GM21529 (cell line): ENCODE results near the gene PREB.

Source experiments
- ATAC-seq: cut with Tn5 transposase; IDR thresholded peaks from one replicate; pipeline ENCODE4 v1.9.1; 2021; ENCODE audit not compliant: unreplicated experiment

PREB gene

DNA sequence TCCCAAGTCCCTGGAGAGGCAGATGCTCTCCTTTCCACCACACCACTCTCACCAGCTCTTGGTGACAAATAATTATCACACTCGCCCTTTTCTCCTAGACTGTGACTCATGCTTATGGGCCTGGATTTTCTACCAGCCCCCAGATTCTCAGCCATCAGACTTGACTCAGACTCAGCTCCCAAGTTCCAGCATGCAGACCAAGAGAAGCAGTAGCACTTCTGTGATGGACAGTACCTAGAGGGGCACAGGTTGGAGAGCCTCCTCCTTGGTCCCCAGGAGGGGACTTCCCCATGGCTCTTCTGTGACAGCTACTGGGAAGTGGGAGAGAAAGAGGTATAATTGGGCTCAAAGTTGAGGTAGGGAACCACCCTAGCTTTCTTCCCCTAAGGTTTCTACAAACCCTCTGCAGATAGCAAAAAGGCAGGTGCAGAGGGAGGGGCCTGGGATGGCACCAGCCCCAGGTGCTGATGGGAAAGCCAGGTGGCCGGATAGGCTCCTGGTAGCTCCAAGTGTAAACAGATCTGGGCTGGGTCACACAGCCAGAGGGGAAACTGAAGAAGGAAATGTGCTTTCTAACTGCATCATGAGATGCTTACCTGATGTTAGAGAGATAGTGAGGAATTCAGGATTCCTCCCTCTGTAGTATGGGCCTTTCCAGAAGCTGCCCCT, 18.5 kb upstream of the PREB start:
- ATAC-seq: no peak

DNA sequence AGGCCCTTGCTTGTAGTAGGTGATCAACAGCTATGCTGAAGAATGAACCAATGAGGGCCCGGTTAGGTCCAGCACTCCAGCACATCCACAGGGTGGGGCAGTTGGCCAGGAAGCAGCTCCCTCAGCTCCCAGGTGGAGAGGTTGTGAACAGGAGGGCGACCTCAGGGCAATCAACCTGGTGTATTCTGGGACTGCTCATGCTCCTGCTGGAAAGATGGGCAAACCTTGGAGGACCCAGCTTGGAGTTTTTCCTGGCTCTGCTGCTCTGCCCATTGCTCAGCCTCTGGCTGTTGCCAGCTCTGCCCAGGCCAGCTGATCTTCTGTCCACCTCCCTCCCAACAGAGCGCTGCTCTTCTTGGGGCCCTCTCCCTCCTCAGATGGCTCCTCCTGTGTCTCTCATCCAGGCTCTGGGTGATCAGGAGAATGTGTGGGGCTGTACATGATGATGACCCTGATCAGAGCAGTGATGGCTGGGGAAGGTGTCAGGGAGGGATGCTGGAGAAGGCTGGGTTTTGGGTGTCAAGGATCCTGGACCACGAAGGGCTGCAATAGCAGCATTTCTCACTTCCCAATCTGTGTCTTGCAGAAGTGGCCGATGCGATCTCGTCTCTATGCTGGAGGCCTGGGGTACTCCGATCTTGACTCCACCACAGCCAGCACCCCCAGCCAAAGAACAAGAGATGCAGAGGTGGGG, 17.8 kb upstream of the PREB start:
- no peak for ATAC-seq

DNA sequence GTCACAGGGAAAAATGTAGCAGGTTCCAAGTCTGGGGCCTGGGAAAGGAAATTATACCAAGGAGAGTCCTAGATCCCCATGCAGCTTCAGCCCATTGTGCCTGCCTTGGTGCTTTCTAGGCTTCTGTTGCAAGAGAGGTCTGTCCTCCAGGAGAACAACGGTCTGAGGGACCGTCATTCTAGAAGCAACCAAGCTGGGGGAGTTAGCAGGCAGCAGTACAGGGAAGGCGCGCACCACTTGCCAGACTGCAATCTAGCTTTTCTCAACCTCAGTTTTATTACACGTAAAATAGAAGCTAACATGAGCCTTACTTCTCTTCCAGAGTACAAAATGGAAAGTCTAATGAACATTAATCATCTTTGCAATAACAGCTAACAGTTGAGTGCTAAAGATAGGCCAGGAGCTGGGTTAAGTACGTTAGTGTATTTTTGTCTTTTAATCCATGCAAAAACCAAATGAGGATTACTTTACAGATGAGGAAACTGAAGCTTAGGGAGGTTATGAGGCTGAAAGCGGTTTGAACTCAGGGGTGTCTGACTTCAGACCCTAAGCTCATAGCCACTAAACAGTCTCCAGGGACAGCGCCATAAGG, 16.3 kb upstream of the PREB start:
- no peak for ATAC-seq

DNA sequence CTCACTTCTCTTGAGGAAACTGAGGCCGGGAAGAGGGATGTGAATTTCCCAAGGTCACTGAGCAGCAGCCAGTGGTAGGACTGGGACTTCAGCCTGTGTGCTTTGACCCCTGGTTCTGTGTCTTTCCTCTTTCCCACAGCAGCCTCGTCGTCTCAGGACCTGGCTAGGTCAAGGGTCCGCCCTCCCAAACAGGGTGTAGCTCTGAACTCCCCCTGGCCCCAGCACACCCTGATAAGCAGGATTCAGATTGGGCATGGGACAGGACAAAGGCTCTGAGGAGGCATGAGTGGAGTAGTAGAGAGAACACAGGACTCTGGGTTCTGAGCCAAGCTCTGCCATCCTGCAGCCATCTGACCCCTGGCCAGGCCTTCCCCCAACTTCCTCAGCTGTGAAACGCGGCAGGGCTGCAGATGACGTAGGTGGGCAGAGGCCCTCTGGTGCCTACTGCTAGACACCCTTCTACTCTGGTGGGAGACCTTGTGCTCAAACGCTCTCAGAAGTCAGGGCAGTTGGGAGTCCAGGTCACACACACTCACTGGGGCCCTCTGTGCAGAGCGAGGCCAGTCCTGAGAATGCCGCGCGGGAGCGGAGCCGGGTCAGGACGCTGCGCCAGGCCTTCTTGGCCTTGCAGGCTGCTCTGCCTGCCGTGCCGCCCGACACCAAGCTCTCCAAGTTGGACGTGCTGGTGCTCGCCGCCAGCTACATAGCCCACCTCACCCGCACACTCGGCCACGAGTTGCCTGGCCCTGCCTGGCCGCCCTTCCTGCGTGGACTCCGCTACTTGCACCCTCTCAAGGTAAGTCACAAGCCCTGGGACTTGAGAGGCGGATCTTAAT, 15.4 kb upstream of the PREB start:
- ATAC-seq: no peak

DNA sequence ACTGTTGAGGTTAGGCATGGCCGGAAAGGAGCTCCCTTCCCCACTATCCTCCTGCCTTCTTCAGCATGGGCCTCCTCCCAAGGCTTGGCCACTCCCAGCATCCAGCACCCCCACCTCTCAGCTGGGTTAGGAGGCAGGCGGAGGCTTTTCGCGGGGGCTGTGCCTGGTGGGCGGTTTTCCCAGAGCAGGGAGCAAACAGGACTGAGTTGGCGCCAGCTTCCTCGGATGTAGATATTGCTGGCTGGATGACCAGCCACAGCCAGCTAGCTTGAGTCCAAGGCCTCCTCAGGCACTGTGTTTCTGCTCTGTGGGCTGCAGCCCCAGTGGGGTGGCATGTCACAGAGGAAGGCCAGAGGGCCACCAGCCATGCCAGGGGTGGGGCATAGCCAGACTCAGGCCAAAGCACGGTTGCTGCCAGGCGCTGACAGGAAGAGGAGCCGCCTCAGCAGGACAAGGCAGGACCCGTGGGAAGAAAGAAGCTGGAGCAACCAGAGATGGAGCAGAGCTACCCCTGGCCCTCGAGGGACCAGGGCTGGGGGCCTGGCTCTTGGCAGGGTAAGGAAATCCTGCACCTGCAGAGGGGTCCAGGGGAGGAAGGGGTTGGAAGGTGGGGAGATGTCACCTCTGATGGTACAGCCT, 14.5 kb upstream of the PREB start, which contains the start of gene TCF23:
Gene TCF23 (plus strand): TSS at position 204 of the 639 bp plus-strand sequence. CDS start 130 bp downstream, at position 334.
- ATAC-seq: no peak

DNA sequence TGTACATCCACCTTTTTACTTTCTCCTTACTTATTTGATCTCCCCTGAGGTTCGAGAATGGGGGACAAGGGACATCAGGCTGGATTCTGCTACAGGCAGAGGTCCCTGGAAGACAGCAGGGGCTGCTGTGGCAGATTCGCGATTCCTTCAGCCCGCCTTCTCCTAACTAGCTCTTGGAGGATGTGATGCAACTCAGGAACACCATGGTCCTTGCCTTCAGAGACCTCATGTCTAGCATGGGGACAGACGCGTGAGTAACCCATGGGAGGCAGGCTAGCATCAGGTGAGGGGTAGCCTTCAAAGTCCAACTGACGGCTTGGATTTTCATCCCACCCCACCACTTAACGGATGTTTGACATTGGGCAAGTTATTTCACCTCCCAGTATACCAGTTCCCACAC, 13.5 kb upstream of the PREB start:
- ATAC-seq: no peak

DNA sequence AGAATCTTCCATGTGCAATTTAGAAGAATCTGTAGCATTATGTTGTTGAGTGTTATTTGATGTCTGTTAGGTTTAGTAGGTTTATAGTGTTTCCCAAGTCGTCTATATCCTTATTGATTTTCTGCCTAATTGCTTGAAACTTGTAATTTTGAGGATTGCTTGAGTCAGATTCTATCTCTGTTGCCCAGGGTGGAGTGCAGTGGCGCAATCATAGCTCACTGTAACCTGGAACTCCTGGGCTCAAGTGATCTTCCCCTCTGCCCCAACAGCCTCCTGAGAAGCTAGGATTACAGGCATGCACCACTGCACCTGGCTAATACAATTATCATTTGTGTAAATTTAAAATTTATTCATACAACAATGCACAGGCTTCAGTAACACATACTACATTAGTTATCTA, 11.2 kb upstream of the PREB start:
- ATAC-seq: no peak

DNA sequence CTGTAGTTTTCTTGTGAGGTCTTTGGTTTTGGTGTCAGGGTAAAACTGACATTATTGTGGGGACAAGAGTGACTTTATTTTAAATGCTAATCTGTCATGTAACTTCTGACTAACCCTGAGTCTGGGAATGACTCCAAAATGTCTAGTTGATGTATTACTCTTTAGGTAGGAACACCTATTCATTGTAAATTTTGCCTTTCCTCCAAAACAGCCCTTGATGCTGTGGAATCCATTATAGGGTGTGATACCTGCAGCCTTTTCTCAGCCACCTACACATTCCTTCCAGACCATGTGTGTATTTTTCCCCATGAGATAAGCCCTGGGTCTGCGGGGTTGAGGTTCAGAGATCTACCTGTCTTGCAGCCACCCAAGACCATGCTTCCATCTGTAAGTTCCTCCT, 8.8 kb upstream of the PREB start:
- ATAC-seq: no peak

DNA sequence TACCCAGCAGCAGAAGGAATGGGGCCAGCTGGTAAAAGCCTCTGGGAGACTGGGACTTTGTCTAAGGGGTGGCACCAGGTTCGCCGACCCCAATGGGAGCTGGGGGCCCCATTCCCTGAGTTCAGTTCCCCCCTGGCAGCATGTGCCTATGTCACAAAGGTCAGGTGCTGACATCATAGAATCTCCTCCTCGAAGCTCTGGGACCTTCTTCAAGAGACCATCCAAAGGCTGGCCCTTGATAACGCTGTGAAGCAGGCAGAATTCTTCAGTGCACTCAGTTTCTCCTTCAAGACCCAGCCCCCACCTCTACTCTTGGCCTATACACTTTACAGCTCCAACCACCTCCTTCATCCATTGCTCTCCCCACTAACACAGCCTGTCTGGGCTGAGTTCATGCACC, 4.9 kb upstream of the PREB start, which contains the start of gene PRR30:
Gene PRR30 (minus strand): TSS at position 101 of the 400 bp plus-strand sequence. CDS start 1,081 bp downstream, outside the sequence.
- no peak for ATAC-seq

DNA sequence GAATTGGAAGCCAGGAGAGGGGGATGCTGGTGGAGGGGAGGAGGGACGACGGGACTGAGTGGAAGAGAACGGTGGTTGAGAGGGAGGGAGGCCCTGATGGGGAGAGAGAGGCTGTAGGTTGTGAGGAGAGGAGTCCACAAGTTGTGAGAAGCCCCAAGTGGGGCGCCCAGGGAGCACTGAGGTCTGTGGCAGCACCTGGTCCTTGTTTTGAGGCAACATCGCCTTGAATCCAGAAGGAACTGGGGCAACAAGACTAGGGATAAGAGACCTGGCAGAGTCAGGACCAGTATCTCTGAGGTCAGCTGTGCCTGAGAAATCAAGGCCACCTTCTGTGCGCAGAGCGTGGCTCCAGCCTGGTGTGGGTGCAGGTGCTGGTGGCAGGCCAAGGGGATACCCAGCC, 3.7 kb upstream of the PREB start:
- no peak for ATAC-seq

DNA sequence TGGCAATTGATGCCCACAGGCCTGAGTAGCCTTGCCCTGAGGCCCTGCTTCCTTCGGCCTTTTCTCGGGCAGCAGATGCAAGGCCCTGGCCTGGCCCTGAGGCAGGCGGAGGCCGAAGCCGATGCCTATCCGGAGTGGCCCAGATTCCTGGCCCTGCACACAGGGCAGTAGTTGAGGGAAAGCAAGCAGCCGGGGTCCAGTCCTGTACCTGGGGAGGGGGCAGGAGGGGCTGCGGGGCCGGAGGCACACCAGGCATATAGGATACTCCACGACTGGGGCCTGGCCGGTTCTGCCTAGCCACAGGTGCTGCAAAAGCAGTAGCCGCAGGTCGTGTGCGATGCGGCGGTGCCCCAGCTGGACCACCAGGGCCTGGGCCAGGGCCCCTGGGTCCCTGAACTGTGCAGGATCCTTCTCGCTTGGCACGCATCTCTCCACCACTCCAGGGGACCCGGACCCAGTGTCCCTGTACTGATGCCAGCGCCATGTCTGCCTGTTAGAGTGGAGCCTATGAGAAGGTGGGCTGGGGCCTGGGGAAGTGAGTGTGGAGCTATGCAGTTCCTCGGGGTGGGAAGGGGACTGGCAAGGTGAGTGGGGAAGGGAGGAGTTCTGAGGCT, 3.0 kb upstream of the PREB start:
- no peak for ATAC-seq

DNA sequence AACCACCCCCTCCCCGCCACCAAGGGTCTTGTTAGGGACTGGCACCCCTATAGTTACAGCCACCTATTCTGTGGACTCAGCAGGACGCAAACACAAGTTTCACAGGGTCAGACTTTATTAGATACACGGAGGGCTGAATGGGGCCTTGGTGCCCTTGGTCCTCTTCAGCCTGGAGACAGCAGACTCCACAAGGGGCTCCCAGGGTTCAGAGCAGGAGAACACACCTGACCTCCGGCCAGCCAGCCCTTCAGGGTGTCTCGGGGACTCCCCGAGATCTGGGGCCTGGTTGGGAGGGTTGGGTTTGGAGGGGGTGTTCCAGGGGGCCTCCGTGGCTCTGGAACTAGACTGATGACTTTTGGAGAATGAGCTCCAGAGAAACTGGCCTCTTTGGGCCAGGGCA, 2.3 kb upstream of the PREB start:
- ATAC-seq: no peak

DNA sequence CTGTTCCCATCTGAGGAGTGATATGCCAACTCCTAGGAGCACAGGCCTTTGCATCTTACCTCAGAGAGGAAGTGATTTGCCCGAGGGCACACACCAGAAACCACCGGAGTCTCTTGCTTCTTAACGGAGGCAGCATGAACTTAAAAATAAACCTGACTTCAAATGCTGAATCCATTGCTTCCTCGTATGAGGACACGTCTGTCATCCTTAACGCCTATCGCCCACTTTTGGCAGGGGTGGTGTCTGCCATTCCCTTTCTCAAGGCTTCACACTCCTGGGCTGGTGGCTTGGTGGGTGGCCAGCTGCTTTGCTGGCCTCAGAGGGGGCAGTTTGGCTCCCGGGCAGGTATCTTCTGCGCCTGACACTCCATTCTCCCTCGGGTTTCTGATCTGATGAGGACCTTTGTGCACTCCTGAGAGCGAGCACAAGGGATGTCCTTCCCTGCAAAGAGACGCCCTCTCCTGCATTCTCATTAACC, 1.1 kb upstream of the PREB start:
- ATAC-seq: no peak

DNA sequence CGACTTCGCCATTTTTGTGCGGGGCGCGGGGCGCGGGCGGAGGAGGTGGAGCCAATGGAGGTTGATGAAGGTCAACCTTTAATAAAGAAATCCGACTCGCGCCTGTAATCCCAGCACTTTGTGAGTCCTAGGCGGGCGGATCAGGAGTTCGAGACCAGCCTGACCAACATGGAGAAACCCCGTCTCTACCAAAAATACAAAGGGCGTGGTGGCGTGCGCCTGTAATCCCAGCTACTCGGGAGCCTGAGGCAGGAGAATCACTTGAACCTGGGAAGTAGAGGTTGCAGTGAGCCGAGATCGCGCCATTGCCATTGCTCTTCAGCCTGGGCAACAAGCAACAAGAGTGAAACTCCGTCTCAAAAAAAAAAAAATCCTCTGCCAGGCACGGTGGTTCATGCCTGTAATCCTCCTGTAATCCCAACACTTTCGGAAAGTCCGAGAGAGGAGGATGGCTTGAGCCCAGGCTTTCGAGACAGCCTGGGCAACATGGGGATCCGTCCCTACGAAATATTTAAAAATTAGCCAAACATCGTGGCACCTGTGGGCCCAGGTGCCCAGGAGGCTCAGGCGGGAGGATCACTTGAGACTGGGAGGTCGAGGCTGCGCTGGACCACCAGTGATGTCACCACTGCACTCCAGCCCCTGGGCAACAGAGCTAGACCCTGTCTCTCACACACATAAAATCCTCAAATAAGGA, 493 bp upstream of the PREB start:
- ATAC-seq: no peak

DNA sequence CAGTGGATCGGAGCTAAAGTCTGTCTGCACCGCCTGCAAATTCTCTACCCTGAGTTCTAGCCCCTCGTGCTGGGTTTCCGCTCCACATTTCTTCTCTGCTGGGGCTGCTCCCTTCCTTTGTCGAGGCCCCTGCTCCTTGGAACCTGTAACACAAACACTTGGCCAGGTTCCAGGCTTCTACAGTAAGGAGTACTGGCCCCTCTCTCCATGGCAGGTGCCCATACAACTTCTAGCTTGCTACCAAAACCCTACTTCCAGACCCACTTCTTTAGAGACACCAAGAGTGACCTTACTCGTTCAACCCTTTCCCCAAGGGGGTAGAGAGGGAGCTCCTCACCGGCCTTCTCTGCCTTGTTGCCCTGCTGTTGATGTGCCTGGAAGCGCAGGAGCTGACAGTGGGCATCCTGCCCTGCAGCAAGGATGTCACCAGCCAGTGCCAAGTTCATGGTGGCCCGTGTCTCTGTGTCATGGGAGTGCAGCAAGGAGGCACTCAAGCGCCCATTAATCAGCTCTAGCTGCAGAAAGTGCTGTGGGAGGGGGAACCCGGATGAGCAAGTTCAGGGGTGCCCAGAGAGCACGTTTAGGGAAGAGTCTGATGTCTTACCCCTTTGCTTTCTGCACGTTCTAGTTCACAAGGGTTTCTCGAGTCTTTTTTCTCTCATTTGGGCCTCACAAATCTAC, 1.1 kb downstream of the PREB start:
- no peak for ATAC-seq

DNA sequence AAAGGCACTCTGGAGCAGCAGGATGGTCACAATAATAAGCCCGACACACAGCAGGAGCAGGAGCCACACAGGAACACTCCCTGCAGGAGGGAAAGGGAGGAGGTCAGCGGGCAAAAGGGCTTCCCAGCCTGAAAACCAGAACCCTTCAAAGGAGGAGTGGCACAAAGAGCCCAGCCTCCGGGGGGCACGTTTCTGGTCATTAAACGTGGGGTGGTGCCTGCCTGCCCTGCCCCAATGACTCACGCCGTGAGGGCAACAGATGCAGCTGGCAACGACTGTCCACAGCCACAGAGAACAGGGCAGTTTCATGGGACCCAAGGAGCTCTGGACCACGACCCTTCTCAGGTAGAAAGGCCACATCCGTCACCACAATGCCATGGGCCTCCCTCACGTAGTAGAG, 3.0 kb downstream of the PREB start:
- no peak for ATAC-seq

DNA sequence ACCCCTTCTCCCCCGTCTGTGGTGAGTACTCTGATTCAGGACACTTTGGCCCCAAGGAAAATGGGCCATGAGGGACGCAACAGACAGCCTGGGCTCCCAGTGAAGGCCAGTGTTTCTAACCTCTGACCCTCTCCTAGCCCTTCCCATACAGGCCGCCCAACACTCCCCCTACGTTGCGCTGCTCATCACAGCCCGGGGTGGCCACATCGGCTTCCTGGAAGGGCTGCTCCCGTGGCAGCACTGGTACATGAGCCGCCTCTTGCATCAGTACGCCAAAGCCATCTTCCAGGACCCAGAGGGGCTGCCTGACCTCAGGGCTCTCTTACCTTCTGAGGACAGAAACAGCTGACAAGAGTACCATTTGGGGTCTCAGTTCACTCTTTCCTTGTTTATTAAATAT, 4.0 kb downstream of the PREB start:
- no peak for ATAC-seq

DNA sequence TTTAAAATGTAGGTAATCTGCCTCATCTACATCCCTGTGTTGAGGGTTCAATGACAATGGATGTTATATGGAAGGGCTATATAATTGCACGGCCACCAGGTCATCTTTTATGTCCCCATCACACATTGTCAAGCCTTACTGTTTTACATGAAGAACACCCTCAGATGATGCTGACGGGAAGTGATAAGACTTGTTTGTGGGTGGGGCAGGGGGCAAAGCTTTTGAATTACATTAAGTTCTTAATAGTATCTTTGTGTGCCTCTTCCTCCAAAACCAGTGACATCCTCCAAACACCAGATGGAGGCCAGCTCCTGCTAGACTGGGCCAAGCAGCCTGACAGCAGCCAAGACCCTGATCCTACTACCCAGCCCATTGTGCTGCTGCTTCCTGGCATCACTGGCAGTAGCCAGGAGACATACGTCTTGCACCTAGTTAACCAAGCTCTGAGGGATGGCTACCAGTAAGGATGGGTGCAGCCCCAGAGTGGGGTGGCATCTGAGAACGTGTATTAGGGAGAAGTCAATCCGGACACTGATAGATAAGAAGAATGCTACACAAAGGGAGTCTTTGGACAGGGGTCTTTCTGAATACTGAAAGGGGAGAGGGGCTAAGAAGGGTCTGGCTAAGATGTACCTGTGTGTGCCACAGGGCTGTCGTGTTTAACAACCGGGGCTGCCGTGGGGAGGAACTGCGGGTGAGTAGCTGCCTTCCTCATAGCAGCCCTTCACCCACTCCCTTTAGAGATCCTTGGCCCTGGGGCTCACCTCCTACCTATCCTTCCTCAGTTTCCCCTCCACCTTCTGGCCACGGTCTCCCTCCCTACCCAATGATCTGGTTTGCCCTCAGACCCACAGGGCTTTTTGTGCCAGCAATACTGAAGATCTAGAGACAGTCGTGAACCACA, 5.5 kb downstream of the PREB start:
- ATAC-seq: no peak
